Measurements from ENCODE around the gene DNAJC4.
A peak's percentile ranks its signal among the peaks of the same experiment; 100 is the strongest.

The DNAJC4 gene, protein sequence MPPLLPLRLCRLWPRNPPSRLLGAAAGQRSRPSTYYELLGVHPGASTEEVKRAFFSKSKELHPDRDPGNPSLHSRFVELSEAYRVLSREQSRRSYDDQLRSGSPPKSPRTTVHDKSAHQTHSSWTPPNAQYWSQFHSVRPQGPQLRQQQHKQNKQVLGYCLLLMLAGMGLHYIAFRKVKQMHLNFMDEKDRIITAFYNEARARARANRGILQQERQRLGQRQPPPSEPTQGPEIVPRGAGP

DNA sequence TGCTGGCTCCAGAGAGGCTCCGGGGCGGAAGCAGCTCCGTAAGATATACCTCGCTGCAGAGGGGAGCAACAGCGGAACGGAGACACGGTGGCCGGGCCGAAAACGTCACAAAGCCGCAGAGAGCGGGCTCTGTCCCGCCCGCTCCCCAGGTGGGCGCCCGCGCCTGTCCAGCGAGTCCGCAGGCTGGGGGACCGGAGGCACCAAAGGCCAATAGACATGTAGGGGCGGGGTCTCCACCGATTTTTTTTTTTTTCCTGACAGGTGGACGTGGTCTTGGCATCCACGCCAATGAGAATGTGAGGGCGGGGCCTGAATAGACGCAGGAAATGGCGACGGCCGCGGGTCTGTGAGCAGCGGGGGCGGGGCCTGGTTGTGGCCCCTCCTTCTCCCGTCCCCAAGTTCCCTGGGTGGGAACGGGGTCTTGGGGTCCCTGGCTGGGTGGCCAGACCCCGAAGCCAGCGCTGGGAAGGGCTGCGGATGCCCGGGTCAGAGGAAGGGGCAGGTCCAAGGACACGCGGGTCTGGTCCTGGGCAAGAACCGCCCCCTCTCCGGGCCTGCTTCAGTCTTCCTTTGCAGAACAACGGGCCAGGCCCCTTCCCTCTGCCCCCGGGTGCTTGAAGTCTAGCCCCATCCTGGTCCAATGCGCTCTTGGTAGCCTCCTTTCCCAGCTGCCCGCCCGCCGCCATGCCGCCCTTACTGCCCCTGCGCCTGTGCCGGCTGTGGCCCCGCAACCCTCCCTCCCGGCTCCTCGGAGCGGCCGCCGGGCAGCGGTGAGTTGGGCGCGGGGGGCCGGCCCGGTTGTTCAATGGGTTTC is at the start of gene DNAJC4:
Gene DNAJC4 (plus strand): TSS at position 378 of the 814 bp plus-strand sequence. CDS start 307 bp downstream, at position 685.
- no peak for FAIRE-seq

DNA sequence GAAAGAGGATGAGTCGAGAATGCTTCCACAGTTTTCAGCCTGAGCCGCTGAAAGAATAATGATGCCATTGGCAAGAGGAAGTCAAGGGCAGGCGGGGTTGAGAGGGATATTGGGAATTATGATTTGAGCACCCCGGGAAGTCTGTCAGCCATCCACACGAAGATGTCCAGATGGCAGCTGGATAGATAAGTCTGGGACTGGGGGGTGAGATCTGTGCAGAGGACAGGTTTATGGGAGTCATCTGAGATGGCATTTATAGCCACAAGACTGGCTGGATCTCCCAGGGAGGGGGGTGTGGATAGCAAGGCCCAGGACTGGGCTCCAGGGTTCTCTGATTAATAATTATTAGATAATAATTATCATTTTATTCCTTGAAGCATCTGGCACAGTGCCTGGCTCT is 49.5 kb upstream of the DNAJC4 start:
- FAIRE-seq: no peak

DNA sequence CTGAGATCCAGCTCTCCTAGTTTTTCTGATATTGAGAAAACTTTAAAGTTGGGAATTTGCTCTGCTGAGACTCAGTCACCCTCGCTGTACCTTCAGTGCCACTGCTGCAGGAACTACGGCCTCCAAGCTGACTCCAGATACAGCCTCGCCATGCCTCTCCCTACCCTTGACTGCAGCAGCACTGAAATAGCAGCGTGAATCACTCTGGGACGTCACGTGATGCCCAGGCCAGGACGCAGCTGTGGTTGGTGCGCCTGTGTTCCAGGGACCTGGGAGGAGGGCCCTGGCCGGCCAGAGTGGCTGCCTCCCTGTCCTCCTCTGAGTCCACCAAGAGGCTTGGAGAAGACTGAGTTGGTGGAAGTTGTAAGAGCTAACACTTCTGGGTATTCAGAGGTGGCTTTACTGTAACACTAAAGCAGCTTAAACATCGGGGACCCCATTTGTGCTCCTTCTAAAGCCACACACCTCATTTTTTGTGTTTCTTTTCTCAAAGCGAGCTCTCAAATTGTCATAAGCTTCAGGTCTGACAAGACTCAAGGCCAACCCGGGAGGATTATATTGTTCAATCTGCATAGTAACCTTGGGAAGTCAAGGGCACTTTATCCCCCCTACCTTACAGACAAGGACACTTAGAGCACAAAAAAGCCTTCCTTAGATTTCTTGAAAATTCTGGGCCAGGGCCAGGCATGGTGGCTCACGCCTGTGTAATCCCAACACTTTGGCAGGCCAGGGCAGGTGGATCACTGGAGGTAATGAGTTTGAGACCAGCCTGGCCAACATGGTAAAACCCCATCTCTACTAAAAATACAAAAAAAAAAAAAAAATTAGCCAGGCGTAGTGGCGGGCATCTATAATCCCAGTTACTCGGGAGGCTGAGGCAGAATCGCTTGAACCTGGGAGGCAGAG is 48.6 kb upstream of the DNAJC4 start:
- FAIRE-seq: no peak

DNA sequence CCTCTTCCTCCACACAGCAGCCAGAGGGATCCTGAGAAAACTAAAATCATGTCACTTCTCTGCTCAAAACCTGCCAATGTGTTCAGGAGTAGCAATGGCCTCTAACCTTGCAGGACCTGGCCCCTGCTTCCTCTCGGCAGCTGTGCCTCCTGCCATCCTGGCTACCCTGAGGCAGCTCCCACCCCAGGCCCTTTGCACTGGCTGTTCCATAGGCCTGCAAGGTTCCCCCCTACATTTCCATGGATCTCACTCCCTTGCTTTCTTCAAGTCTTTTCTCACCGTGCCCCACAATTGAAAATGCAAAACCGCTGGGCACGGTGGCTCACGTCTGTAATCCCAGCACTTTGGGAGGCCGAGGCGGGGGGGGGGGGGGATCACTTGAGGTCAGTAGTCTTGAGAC is 46.5 kb upstream of the DNAJC4 start:
- FAIRE-seq: no peak

DNA sequence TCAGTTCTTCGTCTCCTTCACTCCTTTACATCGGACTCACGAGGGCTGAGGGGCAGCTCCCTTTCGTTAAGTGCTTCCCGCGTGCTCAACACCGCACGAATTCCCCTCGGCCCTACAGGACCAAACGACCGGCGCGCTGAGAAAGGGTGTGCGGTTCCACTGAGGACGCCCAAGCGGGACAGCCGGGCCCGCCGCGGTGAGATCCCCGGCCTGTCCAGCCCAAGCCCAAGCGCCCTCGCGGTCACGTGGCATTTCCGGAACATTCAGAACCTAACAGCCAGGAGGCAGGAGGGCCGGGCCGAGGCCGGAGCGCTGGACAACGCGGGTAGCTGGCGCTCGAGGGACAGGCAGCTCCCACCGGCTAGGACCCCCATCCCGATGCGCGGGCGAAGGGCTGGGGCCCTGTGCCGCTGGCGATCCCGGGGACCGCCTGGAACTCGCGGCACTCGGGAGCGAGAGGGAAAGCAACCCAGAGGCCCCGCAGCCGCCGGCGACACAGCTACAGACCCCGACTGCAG is 45.1 kb upstream of the DNAJC4 start:
- no peak for FAIRE-seq

DNA sequence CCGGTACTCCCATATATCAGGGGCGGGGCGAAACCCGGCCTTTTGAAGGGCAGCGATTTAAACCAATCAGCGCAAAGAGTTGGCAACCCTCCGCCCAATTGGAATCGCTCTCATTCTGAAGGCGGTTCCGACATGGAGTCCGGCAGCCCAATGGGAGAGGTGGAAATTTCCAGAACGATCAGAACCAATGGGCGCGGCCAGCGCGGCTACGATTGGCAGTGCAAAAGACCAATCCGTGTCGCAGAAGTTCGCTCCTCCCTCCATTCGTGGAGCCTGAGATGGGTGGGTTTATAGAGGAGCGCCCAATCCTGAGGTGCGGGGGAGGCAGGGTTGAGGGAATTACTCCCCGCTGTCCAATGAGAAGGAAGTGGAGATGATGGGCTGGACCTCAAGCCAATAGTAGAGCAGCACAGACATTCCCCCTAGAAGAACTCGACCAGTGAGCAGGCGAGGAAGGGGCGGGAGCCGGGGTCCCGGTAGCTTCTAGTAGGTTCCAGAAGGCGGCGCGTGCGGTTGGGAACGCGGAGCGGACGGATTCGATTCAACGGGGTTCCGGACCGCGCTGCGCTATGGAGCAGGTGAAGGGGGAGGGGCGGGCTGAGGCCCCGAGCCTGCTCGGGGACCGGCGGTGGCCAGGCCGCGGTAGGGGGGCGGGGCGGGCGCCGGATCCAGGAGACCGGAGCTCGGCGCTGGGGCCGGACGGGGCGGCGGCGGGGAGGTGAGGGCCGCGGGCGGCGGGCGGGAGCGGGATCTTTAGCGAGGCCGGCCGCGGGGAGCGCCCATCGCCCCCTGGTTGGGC is 44.5 kb upstream of the DNAJC4 start, which contains the start of gene STIP1:
Gene STIP1 (plus strand): TSS at position 479 of the 799 bp plus-strand sequence. CDS start 91 bp downstream, at position 570.
- FAIRE-seq: peak; percentile 69

DNA sequence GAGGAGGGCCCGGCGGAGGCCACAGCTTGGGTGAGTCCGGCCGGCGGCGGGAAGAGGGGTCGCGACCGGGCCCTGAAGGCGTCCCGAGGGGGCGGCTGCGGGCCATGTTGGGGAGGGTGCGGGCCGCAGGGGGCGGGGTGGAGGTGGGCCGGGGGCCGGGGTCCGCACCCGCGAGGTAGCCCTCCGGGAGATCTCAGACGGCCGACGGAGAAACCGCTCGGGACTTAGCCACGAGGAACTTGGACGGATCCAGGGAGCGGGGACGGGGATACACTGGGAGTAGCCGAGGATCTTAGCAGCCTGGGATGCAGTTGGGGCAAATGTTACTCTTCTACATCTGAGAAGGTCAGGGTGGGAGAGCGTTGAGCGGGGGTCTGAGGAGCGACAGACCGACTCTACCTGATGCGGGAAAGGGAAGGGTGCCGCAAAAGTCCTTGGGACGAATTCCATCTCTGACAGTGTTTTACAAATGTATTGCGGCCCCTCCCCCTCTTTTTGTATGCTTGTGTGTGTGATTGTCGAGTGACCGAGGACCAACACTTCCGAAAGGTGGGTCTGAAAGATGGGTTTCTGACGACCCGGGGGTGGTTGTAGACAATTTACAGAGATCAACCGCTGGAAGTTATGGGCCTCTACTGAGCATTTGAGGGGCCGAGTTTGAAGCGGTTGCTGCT is 43.7 kb upstream of the DNAJC4 start:
- FAIRE-seq: no peak

DNA sequence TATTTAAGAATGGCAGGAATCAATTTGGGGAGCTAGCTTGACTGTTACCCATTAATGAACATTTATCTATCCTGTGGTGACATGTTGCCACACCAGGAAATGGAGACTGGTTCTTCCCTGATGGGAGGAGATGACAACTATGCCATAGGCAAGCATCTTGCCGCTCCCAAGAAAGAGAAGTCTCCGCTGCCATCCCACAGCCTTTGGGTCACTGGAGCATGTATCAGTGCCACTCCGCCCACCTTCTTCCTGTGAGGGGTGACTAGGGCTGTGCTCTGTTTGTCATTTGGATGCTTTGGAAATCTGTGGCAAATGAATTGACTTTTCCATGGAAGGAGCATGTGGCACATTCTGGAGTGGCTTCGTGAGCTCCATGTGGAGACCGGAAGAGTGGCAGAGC is 37.9 kb upstream of the DNAJC4 start:
- FAIRE-seq: no peak

DNA sequence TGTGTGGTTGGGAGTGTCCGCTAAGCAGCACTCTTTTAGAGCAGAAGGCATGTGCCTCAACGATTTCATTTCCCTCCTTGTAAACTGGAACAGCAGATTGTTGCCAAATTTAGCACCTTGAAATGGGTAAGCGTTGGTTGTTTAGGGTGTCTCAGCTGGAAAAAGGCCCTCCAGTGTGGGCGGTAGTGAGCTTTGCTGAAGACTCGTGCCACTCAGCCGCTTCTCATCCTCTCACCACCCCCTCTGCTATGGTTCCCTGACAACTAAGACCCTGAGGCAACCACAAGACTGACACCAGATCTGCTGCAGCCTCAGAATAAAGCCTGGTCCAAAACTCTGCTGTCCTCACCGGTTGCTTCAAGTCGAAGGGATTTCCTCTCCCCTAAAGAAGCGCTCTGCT is 33.7 kb upstream of the DNAJC4 start:
- no peak for FAIRE-seq

DNA sequence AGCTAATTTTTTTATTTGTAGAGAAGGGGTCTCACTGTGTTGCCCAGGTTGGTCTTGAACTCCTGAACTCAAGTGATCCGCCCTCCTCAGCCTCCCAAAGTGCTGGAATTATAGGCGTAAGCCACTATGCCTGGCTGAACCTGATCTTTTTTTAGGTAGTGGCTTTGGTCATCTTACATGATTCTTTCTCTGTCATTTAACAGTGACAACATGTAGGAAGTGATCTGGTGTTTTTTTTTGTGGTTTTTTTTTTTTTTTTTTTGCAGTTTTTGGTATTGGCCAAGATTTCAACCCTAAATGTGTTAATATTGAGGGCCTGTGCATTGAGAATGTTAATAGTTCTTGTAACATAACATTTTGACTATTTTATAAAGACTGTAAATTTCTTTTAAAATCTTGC is 31.8 kb upstream of the DNAJC4 start:
- no peak for FAIRE-seq

DNA sequence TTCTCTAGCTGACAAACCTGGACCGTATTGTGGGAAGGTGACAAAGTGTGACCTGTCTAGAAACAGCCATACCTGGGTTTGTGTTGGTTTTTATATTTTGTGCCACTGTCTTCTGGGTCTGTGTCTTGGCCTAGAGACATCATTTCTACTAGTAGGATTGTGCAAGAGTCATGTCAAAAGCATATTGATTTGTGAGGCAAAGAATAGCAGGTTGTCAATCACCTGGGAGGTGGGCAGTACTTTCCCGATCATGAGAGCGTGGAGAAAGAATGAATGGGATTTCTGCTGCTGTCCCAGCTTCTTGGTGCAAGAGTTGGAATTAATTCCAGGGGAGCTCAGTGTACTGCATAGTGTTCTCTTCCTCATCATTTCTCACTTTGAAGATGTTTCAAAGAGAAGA is 28.8 kb upstream of the DNAJC4 start:
- no peak for FAIRE-seq

DNA sequence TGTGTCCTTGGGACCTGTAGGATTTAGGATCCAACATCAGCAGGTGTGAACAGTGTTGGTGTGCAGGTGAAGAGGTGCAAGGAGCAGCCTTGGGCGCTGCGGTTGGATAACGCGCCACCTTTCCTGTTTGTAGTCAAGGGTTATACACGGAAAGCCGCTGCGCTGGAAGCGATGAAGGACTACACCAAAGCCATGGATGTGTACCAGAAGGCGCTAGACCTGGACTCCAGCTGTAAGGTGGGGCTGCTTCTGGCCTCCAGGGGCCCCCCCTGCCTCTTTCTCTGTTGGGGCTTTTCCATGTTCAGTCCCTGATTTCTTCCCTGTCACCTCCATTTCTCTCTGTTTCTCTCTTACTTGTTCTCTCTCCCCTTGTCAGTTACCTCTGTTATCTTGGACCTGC is 27.4 kb upstream of the DNAJC4 start:
- FAIRE-seq: no peak

DNA sequence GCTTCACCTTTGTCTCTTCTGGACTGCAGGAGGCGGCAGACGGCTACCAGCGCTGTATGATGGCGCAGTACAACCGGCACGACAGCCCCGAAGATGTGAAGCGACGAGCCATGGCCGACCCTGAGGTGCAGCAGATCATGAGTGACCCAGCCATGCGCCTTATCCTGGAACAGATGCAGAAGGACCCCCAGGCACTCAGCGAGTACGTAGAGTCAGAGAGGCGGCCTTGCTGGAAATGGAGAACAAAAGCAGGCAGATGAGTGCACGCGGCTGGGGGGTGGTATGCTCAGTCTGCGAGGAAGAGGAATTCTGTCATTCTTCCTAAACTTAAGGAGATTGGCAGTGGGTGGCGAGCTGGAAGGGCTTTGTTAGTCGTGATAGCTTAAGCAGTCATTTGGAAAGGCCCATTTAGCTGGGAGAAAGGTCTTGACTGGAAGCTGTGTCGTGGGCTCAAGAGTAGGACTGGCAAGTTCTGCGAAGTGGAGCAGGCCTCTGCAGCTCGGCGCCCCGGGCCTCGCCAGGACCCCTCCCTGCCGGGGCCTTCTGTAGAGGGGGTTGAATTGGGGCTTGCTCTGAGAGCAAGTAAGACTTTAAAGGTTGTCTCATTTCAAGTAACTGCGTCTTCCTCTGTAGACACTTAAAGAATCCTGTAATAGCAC is 26.8 kb upstream of the DNAJC4 start:
- FAIRE-seq: no peak

DNA sequence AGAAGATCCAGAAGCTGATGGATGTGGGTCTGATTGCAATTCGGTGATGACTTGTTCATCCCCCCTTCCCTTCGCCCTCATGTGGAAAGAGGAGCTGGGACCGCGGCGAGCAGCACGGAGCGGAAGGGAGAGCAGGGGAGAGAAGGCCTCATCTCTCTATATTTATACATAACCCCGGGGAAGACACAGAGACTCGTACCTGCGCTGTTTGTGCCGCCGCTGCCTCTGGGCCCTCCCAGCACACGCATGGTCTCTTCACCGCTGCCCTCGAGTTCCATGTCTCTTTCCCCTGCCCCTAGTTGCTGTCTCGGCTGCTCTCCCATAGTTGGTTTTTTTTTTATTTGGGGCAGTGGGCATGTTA is 26.3 kb upstream of the DNAJC4 start:
- FAIRE-seq: no peak

DNA sequence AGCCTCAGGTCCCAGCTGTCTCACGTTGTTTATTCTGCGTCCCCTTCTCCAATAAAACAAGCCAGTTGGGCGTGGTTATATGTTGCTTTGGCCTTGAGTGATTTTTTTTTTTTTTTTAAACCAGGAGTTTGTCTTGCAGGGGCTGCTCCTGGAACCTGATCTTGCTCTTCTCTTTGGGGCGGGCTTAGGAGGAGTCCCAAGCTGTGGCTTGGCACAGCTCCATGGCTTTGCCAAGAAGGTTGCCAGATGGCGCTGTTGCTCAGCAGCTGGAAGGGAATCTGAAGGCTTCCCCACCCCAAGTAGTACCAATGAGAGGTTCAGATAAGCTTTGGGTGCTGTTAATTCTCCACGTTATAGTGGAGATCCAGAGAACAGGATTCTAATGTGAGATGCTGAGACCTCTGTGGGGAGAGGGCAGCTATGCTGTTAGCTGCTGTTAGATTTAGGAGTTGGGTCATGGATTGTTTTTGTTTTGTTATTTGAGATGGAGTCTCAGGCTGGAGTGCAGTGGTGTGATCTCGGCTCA is 25.8 kb upstream of the DNAJC4 start:
- FAIRE-seq: no peak

DNA sequence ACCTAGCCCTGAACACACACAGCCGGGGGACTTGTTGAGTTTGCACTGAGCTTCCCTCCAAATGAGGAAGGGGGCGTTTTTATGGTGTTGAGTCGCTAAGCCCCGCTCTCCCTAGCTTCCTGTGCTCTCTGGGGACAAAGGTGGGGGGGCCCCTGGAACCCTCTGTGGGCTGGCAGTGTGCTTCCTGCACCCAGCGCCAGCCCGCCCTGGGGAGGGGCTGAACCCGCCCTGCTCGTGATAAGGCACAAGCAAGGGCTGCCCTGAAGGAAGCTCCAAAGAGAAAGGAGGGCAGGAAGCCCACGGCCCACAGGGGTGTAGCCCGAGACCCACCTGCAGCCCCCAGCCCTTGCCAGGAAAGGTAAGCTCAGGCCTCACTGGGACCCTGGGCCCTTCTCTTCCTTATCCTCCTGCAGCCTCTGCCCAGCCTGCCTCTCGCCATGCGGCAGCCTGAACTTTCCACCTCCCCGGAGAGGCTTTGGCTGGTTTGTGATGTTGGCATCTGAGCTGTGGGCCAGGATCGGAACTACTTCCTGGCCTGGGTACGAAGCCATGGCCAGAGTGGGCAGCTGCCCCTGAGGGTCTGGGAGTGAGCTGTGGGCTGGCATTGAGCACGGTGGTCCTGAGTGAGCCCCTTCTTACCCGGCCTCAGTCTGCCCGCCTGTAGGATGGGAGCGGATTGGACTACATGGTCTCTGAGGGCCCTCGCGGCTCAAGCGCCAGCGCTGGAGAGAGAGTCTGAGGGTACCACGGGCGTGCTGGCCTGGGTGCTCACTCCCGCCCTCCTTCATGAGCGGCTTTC is 23.7 kb upstream of the DNAJC4 start, which contains the start of gene FERMT3:
Gene FERMT3 (plus strand): TSS at position 265 of the 799 bp plus-strand sequence. CDS start 644 bp downstream, outside the sequence.
- no peak for FAIRE-seq

DNA sequence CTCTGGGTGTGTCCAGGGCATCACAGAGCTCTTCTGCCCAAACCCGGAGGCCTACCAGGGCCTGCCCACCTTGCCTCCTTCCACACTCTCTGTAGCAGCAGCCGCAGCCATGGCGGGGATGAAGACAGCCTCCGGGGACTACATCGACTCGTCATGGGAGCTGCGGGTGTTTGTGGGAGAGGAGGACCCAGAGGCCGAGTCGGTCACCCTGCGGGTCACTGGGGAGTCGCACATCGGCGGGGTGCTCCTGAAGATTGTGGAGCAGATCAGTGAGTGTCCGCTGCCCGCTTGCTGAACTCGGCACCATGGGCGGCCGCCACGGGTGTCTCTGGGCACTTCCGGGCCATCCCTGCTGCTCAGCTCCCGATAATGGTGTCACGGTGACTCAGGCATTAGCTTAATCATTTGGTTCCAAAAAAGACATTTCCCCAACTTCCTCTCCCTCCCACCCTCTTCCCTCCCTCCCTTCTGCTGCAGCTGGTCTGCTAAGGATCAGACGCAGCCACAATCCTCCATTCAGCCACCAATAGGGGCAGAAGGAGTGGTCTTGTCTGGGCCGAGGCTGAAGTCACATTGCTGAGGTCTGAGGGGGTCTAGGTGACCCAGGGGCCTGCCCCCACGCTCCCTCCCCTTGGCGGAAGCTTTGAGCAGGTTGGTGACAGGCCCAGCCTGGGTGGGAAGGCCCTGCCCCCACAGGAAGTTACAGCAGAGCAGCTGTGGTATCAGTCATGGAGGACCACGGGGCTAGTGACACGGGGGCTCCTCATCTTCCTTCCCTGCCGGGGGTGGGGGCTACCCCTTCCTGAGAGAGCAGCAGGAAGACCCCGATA is 22.9 kb upstream of the DNAJC4 start:
- FAIRE-seq: no peak

DNA sequence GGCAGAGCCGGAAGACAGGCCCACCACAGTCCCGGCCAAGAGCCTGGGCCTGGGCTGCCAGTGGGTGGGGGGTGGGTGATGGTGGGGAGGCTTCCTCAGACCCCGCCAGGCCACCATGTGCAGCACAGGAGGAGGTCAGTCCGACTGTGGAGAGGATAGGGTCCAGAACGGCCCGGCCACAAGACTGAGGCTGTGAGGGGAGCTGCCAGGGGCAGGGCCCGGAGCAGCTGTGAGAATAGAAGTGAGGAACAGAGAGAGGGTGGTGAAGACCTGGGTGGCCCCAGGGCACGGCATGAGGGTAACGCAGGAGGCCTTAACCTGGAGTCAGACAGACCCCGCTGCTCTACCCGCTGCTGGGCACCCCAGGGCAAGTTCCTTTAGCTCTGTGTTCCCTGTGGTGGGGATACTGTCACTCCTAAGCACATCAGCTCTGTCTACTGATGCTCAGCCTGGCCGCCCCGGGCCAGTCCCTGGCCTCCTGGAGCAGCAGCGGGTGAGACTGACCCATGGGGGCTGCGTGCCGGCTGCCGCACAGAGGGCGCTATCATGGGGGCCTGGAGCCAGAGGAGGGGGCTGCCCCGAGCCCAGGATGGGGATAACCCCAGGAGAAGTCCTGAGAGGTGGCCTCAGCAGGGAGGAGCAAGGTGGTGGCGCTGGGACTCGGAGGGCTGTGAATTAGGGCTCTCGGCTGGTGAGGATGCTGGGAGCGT is 22.1 kb upstream of the DNAJC4 start:
- no peak for FAIRE-seq
